ACC112 (cell line): ENCODE results near the gene MS4A15.
"Not testable (repeated sequence)": the region's sequence is repeated elsewhere in the genome, so short reads cannot be mapped to it uniquely, and the experiment has no call there.

ENCODE experiments used
- H2AFZ ChIP-seq: fragments of 200-600 bp; sonication (generic); one replicate; pipeline ENCODE4 v1.6.0; 2017; ENCODE audit warnings: antibody characterized with exemption, low read length; ENCODE audit not compliant: unreplicated experiment
- H3K27ac ChIP-seq: fragments of 200-600 bp; sonication (generic); 2 replicates; pipeline ENCODE4 v1.5.1; 2014; ENCODE audit warnings: low read depth, mild to moderate bottlenecking, antibody characterized with exemption, low read length, moderate library complexity
- H3K27me3 ChIP-seq: fragments of 200-600 bp; sonication (generic); 2 replicates; pipeline ENCODE4 v1.6.1; 2014; ENCODE audit warnings: mild to moderate bottlenecking, antibody characterized with exemption, low read length, moderate library complexity, mixed read lengths; ENCODE audit not compliant: insufficient read depth
- H3K36me3 ChIP-seq: fragments of 200-600 bp; sonication (generic); 2 replicates; pipeline ENCODE4 v1.6.1; 2016; ENCODE audit warnings: mild to moderate bottlenecking, antibody characterized with exemption, low read length, moderate library complexity, mixed read lengths; ENCODE audit not compliant: insufficient read depth
- H3K4me1 ChIP-seq: fragments of 200-600 bp; sonication (generic); one replicate; pipeline ENCODE4 v1.6.1; 2016; ENCODE audit warnings: low read length, mixed read lengths; ENCODE audit not compliant: insufficient read depth, unreplicated experiment, control insufficient read depth
- H3K4me3 ChIP-seq: fragments of 200-600 bp; sonication (generic); 2 replicates; pipeline ENCODE4 v1.5.1; 2014; ENCODE audit warnings: mild to moderate bottlenecking, low read depth, low read length
- H3K79me2 ChIP-seq: fragments of 200-600 bp; sonication (generic); one replicate; pipeline ENCODE4 v1.6.0; 2016; ENCODE audit warnings: low read length; ENCODE audit not compliant: control insufficient read depth, unreplicated experiment, insufficient read depth

The MS4A15 gene, protein sequence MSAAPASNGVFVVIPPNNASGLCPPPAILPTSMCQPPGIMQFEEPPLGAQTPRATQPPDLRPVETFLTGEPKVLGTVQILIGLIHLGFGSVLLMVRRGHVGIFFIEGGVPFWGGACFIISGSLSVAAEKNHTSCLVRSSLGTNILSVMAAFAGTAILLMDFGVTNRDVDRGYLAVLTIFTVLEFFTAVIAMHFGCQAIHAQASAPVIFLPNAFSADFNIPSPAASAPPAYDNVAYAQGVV

GRCh38 chr11:60756307-60757032, at the start of gene MS4A15:
MS4A15 (plus strand) TSS chr11:60756867; CDS start chr11:60763734, 6,867 bp downstream.
- Histone ChIP-seq H3K27me3 (peaks cover 65% of the 10 kb centered on the region), H3K27ac (no peak within 1 kb of the TSS), H3K4me1 (no peaks in the 10 kb centered on the region), H3K36me3 (no peaks in the 10 kb centered on the region), H3K79me2 (no peaks in the 10 kb centered on the region), H2AFZ (no peak within 1 kb of the TSS), H3K4me3 (no peak within 1 kb of the TSS)

DNA sequence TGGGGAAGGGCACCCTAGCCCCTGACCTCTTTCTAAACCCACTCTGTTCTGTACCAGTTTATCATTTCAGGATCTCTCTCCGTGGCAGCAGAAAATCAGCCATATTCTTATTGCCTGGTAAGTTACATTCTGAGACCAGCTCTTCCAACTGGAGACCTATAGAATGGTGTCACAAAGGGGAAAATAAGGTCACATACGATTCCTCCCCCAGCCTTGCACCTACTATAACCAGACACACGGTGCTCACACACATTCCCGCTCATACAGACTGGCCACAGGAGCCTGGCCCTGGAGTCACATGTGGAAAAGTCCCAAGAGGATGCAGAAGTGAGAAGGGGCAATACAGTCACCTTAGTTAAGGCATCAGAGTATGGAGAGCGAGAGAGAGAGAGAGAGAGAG, 49.7 kb upstream of the MS4A15 start:
- peaks cover 47% of the 10 kb centered on the region for H3K27me3 ChIP-seq
- no peak overlapping the region for H3K4me3 ChIP-seq
- no peaks in the 10 kb centered on the region for H3K79me2 ChIP-seq
- no peaks in the 10 kb centered on the region for H3K4me1 ChIP-seq
- H3K27ac ChIP-seq = no peak overlapping the region
- H2AFZ ChIP-seq = no peak overlapping the region
- no peaks in the 10 kb centered on the region for H3K36me3 ChIP-seq

DNA sequence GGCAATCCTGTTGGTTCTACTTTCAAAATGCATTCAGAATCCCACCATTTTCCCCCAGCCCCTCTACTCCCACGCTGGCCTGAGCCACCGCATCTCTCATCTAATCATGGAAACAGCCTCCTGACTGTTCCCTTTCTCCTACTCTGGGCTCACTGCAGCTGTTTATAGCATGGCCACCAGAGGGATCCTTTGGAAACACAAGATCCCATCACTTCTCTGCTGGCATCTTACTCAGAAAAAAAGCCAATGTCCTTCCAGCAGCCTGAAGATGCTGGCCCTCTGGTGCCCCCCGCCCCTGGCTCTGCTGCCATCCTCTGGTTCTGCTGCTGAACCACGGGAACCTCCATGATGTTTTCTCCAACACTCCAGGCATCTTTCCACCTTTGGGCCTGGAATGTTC, 46.2 kb upstream of the MS4A15 start:
- Histone ChIP-seq H2AFZ (no peak overlapping the region), H3K36me3 (no peaks in the 10 kb centered on the region), H3K27me3 (peaks cover 38% of the 10 kb centered on the region)

GRCh38 chr11:60711276-60711675, 45.4 kb upstream of the MS4A15 start:
- Histone ChIP-seq H3K27ac (no peak overlapping the region), H3K27me3 (peaks cover 36% of the 10 kb centered on the region), H3K79me2 (no peaks in the 10 kb centered on the region), H3K4me1 (no peaks in the 10 kb centered on the region), H2AFZ (no peak overlapping the region), H3K4me3 (no peak overlapping the region), H3K36me3 (no peaks in the 10 kb centered on the region)

More for the DNA sequence above, 46.2 kb upstream of the MS4A15 start:
- no peaks in the 10 kb centered on the region for H3K79me2 ChIP-seq
- H3K4me3 ChIP-seq = no peak overlapping the region
- no peak overlapping the region for H3K27ac ChIP-seq
- H3K4me1 ChIP-seq = no peaks in the 10 kb centered on the region

- not testable (repeated sequence) for H2AFZ ChIP-seq, H3K79me2 ChIP-seq, H3K36me3 ChIP-seq, H3K4me3 ChIP-seq, H3K27ac ChIP-seq, H3K4me1 ChIP-seq
- H3K27me3 ChIP-seq = peaks cover 26% of the 10 kb centered on the region
Observed at GRCh38 chr11:60713423-60713822, 43.2 kb upstream of the MS4A15 start.

- peaks cover 39% of the 10 kb centered on the region for H3K27me3 ChIP-seq
- H3K4me1 ChIP-seq = no peaks in the 10 kb centered on the region
- H3K27ac ChIP-seq = no peak overlapping the region
- no peaks in the 10 kb centered on the region for H3K36me3 ChIP-seq
- H2AFZ ChIP-seq = no peak overlapping the region
- no peaks in the 10 kb centered on the region for H3K79me2 ChIP-seq
- H3K4me3 ChIP-seq = no peak overlapping the region
Observed at GRCh38 chr11:60717956-60718355, 38.7 kb upstream of the MS4A15 start.

- Histone ChIP-seq H3K4me3 (no peak overlapping the region), H3K27me3 (peaks cover 42% of the 10 kb centered on the region), H3K79me2 (no peaks in the 10 kb centered on the region), H3K36me3 (no peaks in the 10 kb centered on the region), H3K4me1 (no peaks in the 10 kb centered on the region), H2AFZ (no peak overlapping the region), H3K27ac (no peak overlapping the region)
Observed at GRCh38 chr11:60718524-60719316, 37.9 kb upstream of the MS4A15 start.

DNA sequence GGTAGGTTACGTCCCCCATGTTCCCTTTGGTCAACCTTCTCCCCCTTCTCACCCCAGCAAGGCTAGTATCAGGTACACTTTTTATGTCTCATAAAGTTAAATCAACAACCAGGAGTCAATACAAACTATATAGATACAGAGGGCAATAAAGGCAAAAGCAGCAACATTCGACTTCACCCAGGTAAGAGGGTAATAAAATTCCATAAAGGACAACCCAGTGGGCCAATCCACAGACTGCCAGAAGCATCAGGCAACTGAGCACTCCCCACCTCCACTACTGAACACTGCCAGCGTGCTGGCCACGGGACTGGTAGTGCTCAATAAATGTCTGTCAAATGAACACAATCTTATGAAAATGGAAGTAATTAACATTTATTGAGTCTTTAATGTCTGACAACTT, 37.3 kb upstream of the MS4A15 start:
- no peak overlapping the region for H3K27ac ChIP-seq
- H2AFZ ChIP-seq = no peak overlapping the region
- no peaks in the 10 kb centered on the region for H3K79me2 ChIP-seq
- no peak overlapping the region for H3K4me3 ChIP-seq
- H3K4me1 ChIP-seq = no peaks in the 10 kb centered on the region
- no peaks in the 10 kb centered on the region for H3K36me3 ChIP-seq
- peaks cover 47% of the 10 kb centered on the region for H3K27me3 ChIP-seq

GRCh38 chr11:60720460-60720859, 36.2 kb upstream of the MS4A15 start:
- peaks cover 51% of the 10 kb centered on the region for H3K27me3 ChIP-seq
- no peak overlapping the region for H3K27ac ChIP-seq
- H3K36me3 ChIP-seq = no peaks in the 10 kb centered on the region
- no peak overlapping the region for H3K4me3 ChIP-seq
- H3K79me2 ChIP-seq = no peaks in the 10 kb centered on the region
- no peak overlapping the region for H2AFZ ChIP-seq
- no peaks in the 10 kb centered on the region for H3K4me1 ChIP-seq

GRCh38 chr11:60724420-60724819, 32.2 kb upstream of the MS4A15 start, which contains the start of gene MS4A18:
MS4A18 (plus strand) TSS chr11:60724720.
- Histone ChIP-seq H3K27ac (no peak within 1 kb of the TSS), H2AFZ (no peak within 1 kb of the TSS), H3K27me3 (peaks cover 61% of the 10 kb centered on the region), H3K4me1 (no peaks in the 10 kb centered on the region), H3K79me2 (no peaks in the 10 kb centered on the region), H3K36me3 (no peaks in the 10 kb centered on the region), H3K4me3 (no peak within 1 kb of the TSS)
